HepG2 (cell line): Measurements from ENCODE around the gene ZNF629. TPM values are rescaled to one million over a fixed set of nuclear protein-coding genes. Genes with fewer than 3 reads are reported as not detected.

Experiments used
- ATF5 ChIP-seq: sonication (generic); formaldehyde crosslinking; IDR thresholded peaks from 2 replicates; pipeline ENCODE4 v1.4.0; 2020; ENCODE audit warnings: mild to moderate bottlenecking, low read depth, missing genetic modification reagents
- BRF2 ChIP-seq: sonication (generic); formaldehyde crosslinking; IDR thresholded peaks from 2 replicates; pipeline ENCODE4 v1.8.1; 2022; ENCODE audit warnings: mild to moderate bottlenecking, missing genetic modification reagents
- FOXK1 ChIP-seq: sonication (generic); formaldehyde crosslinking; IDR thresholded peaks from 2 replicates; pipeline ENCODE4 v1.4.0; 2020; ENCODE audit warnings: low read depth, missing genetic modification reagents, borderline replicate concordance
- HNRNPUL1 ChIP-seq: fragments of 200-400 bp; formaldehyde crosslinking; IDR thresholded peaks from 2 replicates; pipeline ENCODE4 v1.6.1; 2017; ENCODE audit warnings: low read depth, mild to moderate bottlenecking, low read length, moderate library complexity
- MEIS2 ChIP-seq: sonication (generic); formaldehyde crosslinking; IDR thresholded peaks from 2 replicates; pipeline ENCODE4 v1.9.0; 2021; ENCODE audit warnings: mild to moderate bottlenecking, missing genetic modification reagents
- MLXIP ChIP-seq: sonication (generic); formaldehyde crosslinking; IDR thresholded peaks from 2 replicates; pipeline ENCODE4 v1.9.0; 2021; ENCODE audit warnings: missing genetic modification reagents, borderline replicate concordance
- MTF1 ChIP-seq: sonication (generic); formaldehyde crosslinking; IDR thresholded peaks from 2 replicates; pipeline ENCODE4 v1.5.0; 2020; ENCODE audit warnings: missing genetic modification reagents
- MXD1 ChIP-seq: sonication (generic); formaldehyde crosslinking; IDR thresholded peaks from 2 replicates; pipeline ENCODE4 v1.4.0; 2020; ENCODE audit warnings: mild to moderate bottlenecking, missing genetic modification reagents
- PHF8 ChIP-seq: sonication (generic); formaldehyde crosslinking; IDR thresholded peaks from 2 replicates; pipeline ENCODE4 v1.5.0; 2020; ENCODE audit warnings: missing genetic modification reagents
- POLR2G ChIP-seq: fragments of 200-400 bp; formaldehyde crosslinking; IDR thresholded peaks from 2 replicates; pipeline ENCODE4 v1.6.1; 2018; ENCODE audit warnings: mild to moderate bottlenecking, low read depth, low read length, moderate library complexity
- PPARG ChIP-seq: conservative IDR thresholded peaks from 2 replicates; pipeline ENCODE4 v1.6.1; 2016; ENCODE audit warnings: missing biosample characterization, missing genetic modification reagents
- SAFB2 ChIP-seq: sonication (generic); formaldehyde crosslinking; IDR thresholded peaks from 2 replicates; pipeline ENCODE4 v1.5.1; 2020; ENCODE audit warnings: missing genetic modification reagents, low read depth, mild to moderate bottlenecking, borderline replicate concordance
- U2AF1 ChIP-seq: fragments of 200-400 bp; formaldehyde crosslinking; optimal IDR thresholded peaks from 2 replicates; pipeline ENCODE3; 2017; ENCODE audit warnings: mild to moderate bottlenecking, low read depth, low read length
- ZEB1 ChIP-seq: IDR thresholded peaks from 2 replicates; pipeline ENCODE4 v1.6.1; 2012; ENCODE audit warnings: mild to moderate bottlenecking, low read depth, inconsistent platforms; ENCODE audit not compliant: insufficient replicate concordance
- ZHX1 ChIP-seq: sonication (generic); formaldehyde crosslinking; IDR thresholded peaks from 2 replicates; pipeline ENCODE4 v1.8.1; 2022; ENCODE audit warnings: low read depth, mild to moderate bottlenecking, missing genetic modification reagents
- ZNF614 ChIP-seq: IDR thresholded peaks from 2 replicates; pipeline ENCODE4 v1.6.1; 2018; ENCODE audit warnings: missing biosample characterization, missing genetic modification reagents, inconsistent platforms, borderline replicate concordance
- ZNF75D ChIP-seq: sonication (generic); formaldehyde crosslinking; IDR thresholded peaks from 2 replicates; pipeline ENCODE4 v1.8.1; 2023; ENCODE audit warnings: missing genetic modification reagents, mild to moderate bottlenecking, borderline replicate concordance
- ZNF781 ChIP-seq: sonication (generic); formaldehyde crosslinking; IDR thresholded peaks from 2 replicates; pipeline ENCODE4 v1.5.1; 2020; ENCODE audit warnings: borderline replicate concordance, mild to moderate bottlenecking, missing genetic modification reagents; ENCODE audit errors: not compliant biosample characterization
- ZNF788 ChIP-seq: sonication (generic); formaldehyde crosslinking; IDR thresholded peaks from 2 replicates; pipeline ENCODE4 v1.5.0; 2020; ENCODE audit warnings: mild to moderate bottlenecking, missing genetic modification reagents, borderline replicate concordance
- ZNF850 ChIP-seq: sonication (generic); formaldehyde crosslinking; conservative IDR thresholded peaks from 2 replicates; pipeline ENCODE4 v1.9.0; 2021; ENCODE audit warnings: mild to moderate bottlenecking, missing genetic modification reagents
- polyA plus RNA-seq, 8 experiments: library from polyadenylated mRNA; depleted of rRNA in 3 of 8; stranded (reverse) in 7 of 8; unstranded in 1 of 8; fragments of >200 nt; fragmentation: Illumina TruSeq in 4 of 8; extraction: Trizol in 4 of 8; gene quantifications; 2 replicates each; pipeline versions ENCODE4 v1.2.1 to v1.2.3, GENCODE V29; 2011 to 2016; ENCODE audit warnings: low read depth in 4 of 8, missing spikeins in 1 of 8, mixed read lengths in 1 of 8; ENCODE audit not compliant: insufficient read depth in 1 of 8
- total RNA-seq, 5 experiments: library from RNA; depleted of rRNA; stranded (reverse); fragments of >200 nt; fragmentation: Illumina TruSeq; extraction: Trizol; gene quantifications; 2 replicates each; pipeline ENCODE4 v1.2.3, GENCODE V29; 2016; ENCODE audit warnings: low read depth in 1 of 5

The ZNF629 gene
- total and polyA plus RNA-seq, 2 of the 13 experiments (the other 11 are each of a cell fraction or from before 2014, with no cell fraction given), result 6.1 to 16.5 TPM

- TF ChIP-seq SAFB2 (CRISPR knock-in tag) (peak; percentile 100), MTF1 (CRISPR knock-in tag) (peak; percentile 29; the same call in 1 of the 2 replicates), BRF2 (CRISPR knock-in tag) (peak; percentile 96; the same call in 1 of the 2 replicates), ZNF781 (CRISPR knock-in tag) (no peak), HNRNPUL1 (0 out of 2 replicates have a peak, but pooled peaks have one; percentile 53), ZNF75D (CRISPR knock-in tag) (no peak; the same call in 1 of the 2 replicates), ZNF788 (peak; percentile 95), FOXK1 (CRISPR knock-in tag) (peak; percentile 81; the same call in 1 of the 2 replicates), MEIS2 (CRISPR knock-in tag) (peak; percentile 71), PPARG (CRISPR knock-in tag) (no peak; the same call in 1 of the 2 replicates), POLR2G (peak; percentile 92), MXD1 (CRISPR knock-in tag) (peak; percentile 71; the same call in 1 of the 2 replicates), ZHX1 (CRISPR knock-in tag) (peak; percentile 79), ATF5 (CRISPR knock-in tag) (0 out of 2 replicates have a peak, but pooled peaks have one; percentile 19), U2AF1 (no peak), MLXIP (CRISPR knock-in tag) (peak; percentile 51; the same call in 1 of the 2 replicates), ZNF850 (no peak), ZNF614 (CRISPR knock-in tag) (peak; percentile 82; the same call in 1 of the 2 replicates), ZEB1 (peak; percentile 58), PHF8 (CRISPR knock-in tag) (peak; percentile 87)
These were observed 11.4 kb downstream of the ZNF629 start (continued) for GRCh38 chr16:30775392-30776188.
